Gastroesophageal sphincter (tissue), 3 donors: Measurements from ENCODE around the gene C2CD2.

ENCODE experiments used
- EP300 ChIP-seq: sonication (generic); formaldehyde crosslinking; IDR thresholded peaks from one replicate; pipeline ENCODE4 v1.6.1; 2017; ENCODE audit warnings: antibody characterized with exemption, mild to moderate bottlenecking
- POLR2A ChIP-seq, 2 donors: fragments of 450-650 bp; IDR thresholded peaks; one replicate each; pipeline ENCODE4 v1.6.1; 2017; ENCODE audit warnings: antibody characterized with exemption in 2 of 2, mild to moderate bottlenecking in 2 of 2, moderate library complexity in 1 of 2
- POLR2AphosphoS5 ChIP-seq: sonication (generic); formaldehyde crosslinking; IDR thresholded peaks from one replicate; pipeline ENCODE4 v1.6.1; 2017; ENCODE audit warnings: antibody characterized with exemption
- TF ChIP-seq, protein P1 (sequence below), 4 experiments: fragments of 200-600 bp in 2 of 4; fragments of 450-650 bp in 2 of 4; sonication (generic) in 1 of 4; IDR thresholded peaks; one replicate each; pipeline ENCODE4 v1.5.1; 2017 to 2019; ENCODE audit warnings: antibody characterized with exemption in 4 of 4, mild to moderate bottlenecking in 2 of 4, moderate library complexity in 2 of 4

DNA sequence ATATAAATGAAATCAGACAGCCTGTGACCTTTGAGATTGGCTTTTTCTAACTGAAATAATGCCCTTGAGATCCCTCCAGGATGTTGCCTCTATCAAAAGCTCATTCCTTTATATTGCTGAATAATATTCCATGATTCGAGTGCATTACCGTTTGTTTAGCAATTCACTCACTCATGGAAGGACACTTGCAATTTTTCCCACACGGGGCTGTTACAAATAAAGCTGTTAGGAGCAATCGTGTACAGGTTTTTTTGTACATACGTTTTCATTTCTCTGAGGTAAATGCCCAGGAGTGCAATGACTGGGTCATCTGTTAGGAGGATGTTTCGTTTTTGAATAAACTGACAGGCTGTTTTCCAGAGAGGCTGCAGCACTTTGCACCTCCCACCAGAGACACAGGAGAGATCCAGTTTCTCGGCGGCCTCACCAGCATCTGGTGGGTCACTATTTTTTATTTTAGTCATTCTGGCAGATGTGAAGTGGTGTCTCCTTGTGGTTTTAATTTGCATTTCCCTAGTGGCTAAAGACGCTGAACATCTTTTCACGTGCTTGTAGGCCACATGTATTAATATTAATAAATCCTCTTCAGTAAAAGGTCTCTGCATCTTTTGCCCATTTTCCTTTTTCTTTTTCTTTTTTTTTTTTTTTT lies 85.6 kb downstream of the C2CD2 start:
- TF ChIP-seq, protein P1, sequence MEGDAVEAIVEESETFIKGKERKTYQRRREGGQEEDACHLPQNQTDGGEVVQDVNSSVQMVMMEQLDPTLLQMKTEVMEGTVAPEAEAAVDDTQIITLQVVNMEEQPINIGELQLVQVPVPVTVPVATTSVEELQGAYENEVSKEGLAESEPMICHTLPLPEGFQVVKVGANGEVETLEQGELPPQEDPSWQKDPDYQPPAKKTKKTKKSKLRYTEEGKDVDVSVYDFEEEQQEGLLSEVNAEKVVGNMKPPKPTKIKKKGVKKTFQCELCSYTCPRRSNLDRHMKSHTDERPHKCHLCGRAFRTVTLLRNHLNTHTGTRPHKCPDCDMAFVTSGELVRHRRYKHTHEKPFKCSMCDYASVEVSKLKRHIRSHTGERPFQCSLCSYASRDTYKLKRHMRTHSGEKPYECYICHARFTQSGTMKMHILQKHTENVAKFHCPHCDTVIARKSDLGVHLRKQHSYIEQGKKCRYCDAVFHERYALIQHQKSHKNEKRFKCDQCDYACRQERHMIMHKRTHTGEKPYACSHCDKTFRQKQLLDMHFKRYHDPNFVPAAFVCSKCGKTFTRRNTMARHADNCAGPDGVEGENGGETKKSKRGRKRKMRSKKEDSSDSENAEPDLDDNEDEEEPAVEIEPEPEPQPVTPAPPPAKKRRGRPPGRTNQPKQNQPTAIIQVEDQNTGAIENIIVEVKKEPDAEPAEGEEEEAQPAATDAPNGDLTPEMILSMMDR (IDR thresholded peaks at IDR 0.05), result no peak
- TF ChIP-seq POLR2A (IDR thresholded peaks at IDR 0.05), result no peak
- no peak for TF ChIP-seq POLR2AphosphoS5
- TF ChIP-seq EP300, result no peak
